Colonic mucosa (tissue), 4 donors: ENCODE results near the gene RAB12. TPM values are rescaled to one million over a fixed set of nuclear protein-coding genes. Genes with fewer than 3 reads are reported as not detected.
A peak's percentile ranks its signal among the peaks of the same experiment; 100 is the strongest.

ENCODE experiments used
- DNase-seq: peaks from one replicate; pipeline ENCODE4 v3.0.0-alpha.2; 2020
- H3K27ac ChIP-seq: fragments of 200-600 bp; one replicate; pipeline ENCODE4 v1.8.0; 2021
- H3K27me3 ChIP-seq: fragments of 200-600 bp; one replicate; pipeline ENCODE4 v1.8.0; 2021
- H3K36me3 ChIP-seq: fragments of 200-600 bp; one replicate; pipeline ENCODE4 v1.8.0; 2021
- H3K4me1 ChIP-seq: fragments of 200-600 bp; one replicate; pipeline ENCODE4 v1.8.0; 2021; ENCODE audit warnings: mild to moderate bottlenecking
- H3K4me3 ChIP-seq: fragments of 200-600 bp; one replicate; pipeline ENCODE4 v1.8.0; 2021
- H3K9ac ChIP-seq, 2 donors: one replicate each; pipeline ENCODE4 v1.7.0; 2013; ENCODE audit warnings: control low read depth in 2 of 2, low read depth in 2 of 2, low read length in 2 of 2
- H3K9me3 ChIP-seq: fragments of 200-600 bp; one replicate; pipeline ENCODE4 v1.8.0; 2021
- CTCF ChIP-seq: fragments of 200-600 bp; IDR thresholded peaks from one replicate; pipeline ENCODE4 v1.8.0; 2022; ENCODE audit warnings: antibody characterized with exemption, mild to moderate bottlenecking
- intact Hi-C: fragments of 100-400 bp; cut with DNase I; formaldehyde crosslinking; loops from one replicate; pipeline ENCODE4 v1.14.1; 2022
- total RNA-seq, 2 donors: library from RNA; stranded (reverse); fragmentation: NEBNext Ultra II Directional in 1 of 2; extraction: Animal tissue kit (Norgen Biotek cat#: 25700) in 1 of 2; gene quantifications; one replicate each; pipeline ENCODE4 v1.2.1, GENCODE V29; 2021
- donor health status: healthy.
- donor health status: DM: no; HTN: no; CAD: no.
- donor health status: DM: no; HTN: no; CAD: no.

Gene RAB12
- total RNA-seq, 2 donors from 2014 or later: 11.2 to 19.6 TPM

GRCh38 chr18:8602040-8602439, 7.2 kb upstream of the RAB12 start:
- no peak overlapping the region for H3K4me3 ChIP-seq
- no peaks in the 10 kb centered on the region for H3K36me3 ChIP-seq
- no peaks in the 10 kb centered on the region for H3K4me1 ChIP-seq
- no peak for DNase-seq
- no peak overlapping the region for H3K9ac ChIP-seq
- H3K27ac ChIP-seq: no peak overlapping the region
- H3K27me3 ChIP-seq: no peaks in the 10 kb centered on the region
- intact Hi-C loops: no loop called here
- TF ChIP-seq CTCF: no peak
- no peaks in the 10 kb centered on the region for H3K9me3 ChIP-seq

- Histone ChIP-seq H3K9ac (no peak overlapping the region), H3K4me1 (no peaks in the 10 kb centered on the region), H3K9me3 (no peaks in the 10 kb centered on the region), H3K27ac (no peak overlapping the region), H3K27me3 (no peaks in the 10 kb centered on the region), H3K36me3 (no peaks in the 10 kb centered on the region), H3K4me3 (no peak overlapping the region)
- TF ChIP-seq CTCF: no peak
- intact Hi-C loops: no loop called here
- DNase-seq: no peak
These were observed 6.7 kb upstream of the RAB12 start for GRCh38 chr18:8602557-8602956.

GRCh38 chr18:8603663-8604520, 5.3 kb upstream of the RAB12 start:
- no peaks in the 10 kb centered on the region for H3K4me1 ChIP-seq
- H3K9me3 ChIP-seq: no peaks in the 10 kb centered on the region
- no peak overlapping the region for H3K4me3 ChIP-seq
- no peak overlapping the region for H3K27ac ChIP-seq
- no peaks in the 10 kb centered on the region for H3K27me3 ChIP-seq
- no peak overlapping the region for H3K9ac ChIP-seq
- intact Hi-C loops: no loop called here
- no peak for DNase-seq
- TF ChIP-seq CTCF: no peak
- H3K36me3 ChIP-seq: no peaks in the 10 kb centered on the region

- intact Hi-C loops: no loop called here
- Histone ChIP-seq H3K9me3 (no peaks in the 10 kb centered on the region), H3K27ac (no peak overlapping the region), H3K27me3 (no peaks in the 10 kb centered on the region), H3K9ac (no peak overlapping the region), H3K4me3 (no peak overlapping the region), H3K4me1 (no peaks in the 10 kb centered on the region), H3K36me3 (no peaks in the 10 kb centered on the region)
- DNase-seq: no peak
- no peak for TF ChIP-seq CTCF
These were observed 3.3 kb upstream of the RAB12 start for GRCh38 chr18:8605974-8606373.

- peak overlapping the region; percentile 67 to 68 for H3K9ac ChIP-seq
- peak overlapping the region; percentile 39 for H3K4me3 ChIP-seq
These were observed 1.2 kb upstream of the RAB12 start for GRCh38 chr18:8607776-8608742.

More at GRCh38 chr18:8607776-8608742, 1.2 kb upstream of the RAB12 start:
- intact Hi-C loops: no loop called here
- DNase-seq: no peak
- no peak for TF ChIP-seq CTCF
- Histone ChIP-seq H3K4me1 (peaks cover 9% of the 10 kb centered on the region), H3K9me3 (no peaks in the 10 kb centered on the region), H3K27ac (peak overlapping the region; percentile 51), H3K36me3 (no peaks in the 10 kb centered on the region), H3K27me3 (no peaks in the 10 kb centered on the region)
